Naive B cell (primary cell): ENCODE results near the gene DMXL1. TPM values are rescaled to one million over a fixed set of nuclear protein-coding genes. Genes with fewer than 3 reads are reported as not detected.
A peak's percentile ranks its signal among the peaks of the same experiment; 100 is the strongest.

ENCODE experiments used
- ATAC-seq, 2 donors: fragments of 150-1000 bp; cut with Tn5 transposase; 2 replicates each; pipeline ENCODE4 v1.10.0; 2021; ENCODE audit warnings: low read depth in 2 of 2, mild to moderate bottlenecking in 2 of 2, moderate library complexity in 2 of 2
- DNase-seq: peaks from one replicate; pipeline ENCODE4 v3.0.0; 2022
- H3K27ac Mint-ChIP-seq, 6 donors: one replicate each; pipeline ENCODE4 v1.8.0; 2020 to 2022; ENCODE audit warnings: mild to moderate bottlenecking in 6 of 6, mixed read lengths in 6 of 6, moderate library complexity in 5 of 6, inconsistent platforms in 2 of 6
- H3K27me3 Mint-ChIP-seq, 3 donors: one replicate each; pipeline ENCODE4 v1.8.0; 2021 to 2022; ENCODE audit warnings: mixed read lengths in 3 of 3, mild to moderate bottlenecking in 1 of 3
- H3K36me3 Mint-ChIP-seq, 2 donors: one replicate each; pipeline ENCODE4 v1.8.0; 2020 to 2022; ENCODE audit warnings: mixed read lengths in 2 of 2, inconsistent platforms in 1 of 2, mild to moderate bottlenecking in 1 of 2
- H3K4me1 Mint-ChIP-seq, 3 donors: one replicate each; pipeline ENCODE4 v1.8.0; 2020 to 2022; ENCODE audit warnings: mixed read lengths in 3 of 3, inconsistent platforms in 1 of 3, mild to moderate bottlenecking in 1 of 3, moderate library complexity in 1 of 3
- H3K4me3 Mint-ChIP-seq, 8 donors: one replicate each; pipeline ENCODE4 v1.8.0; 2020 to 2022; ENCODE audit warnings: mild to moderate bottlenecking in 8 of 8, mixed read lengths in 8 of 8, moderate library complexity in 8 of 8, inconsistent platforms in 2 of 8
- H3K9me3 Mint-ChIP-seq, 7 donors: one replicate each; pipeline ENCODE4 v1.8.0; 2020 to 2022; ENCODE audit warnings: mixed read lengths in 7 of 7, mild to moderate bottlenecking in 5 of 7, inconsistent platforms in 2 of 7, moderate library complexity in 1 of 7
- polyA plus RNA-seq, 6 donors: library from polyadenylated mRNA; unstranded; fragments of 300-500 nt; fragmentation: Illumina TruSeq; gene quantifications; one replicate each; pipeline ENCODE4 v1.2.3, GENCODE V29; 2021; ENCODE audit warnings: low read depth in 6 of 6

The DMXL1 gene
- polyA plus RNA-seq, 6 donors from 2014 or later, result 52.7 to 78.5 (median 69.0) TPM

- H3K4me1 Mint-ChIP-seq, result peaks cover 7 to 20% (median 16%) of the 10 kb centered on the region in 3 donors
- no peak overlapping the region for H3K4me3 Mint-ChIP-seq
- no peak for DNase-seq
- peaks cover 6 to 19% (median 12%) of the 10 kb centered on the region in 7 donors for H3K9me3 Mint-ChIP-seq
- H3K27ac Mint-ChIP-seq, result peak overlapping the region in 4 of 6 donors; percentile 20 to 75 (median 56)
- peaks cover 1 to 23% of the 10 kb centered on the region in 2 donors for H3K36me3 Mint-ChIP-seq
- no peaks in the 10 kb centered on the region for H3K27me3 Mint-ChIP-seq
- ATAC-seq, result no peak
These were observed 180.3 kb downstream of the DMXL1 start for GRCh38 chr5:119250946-119251901.

DNA sequence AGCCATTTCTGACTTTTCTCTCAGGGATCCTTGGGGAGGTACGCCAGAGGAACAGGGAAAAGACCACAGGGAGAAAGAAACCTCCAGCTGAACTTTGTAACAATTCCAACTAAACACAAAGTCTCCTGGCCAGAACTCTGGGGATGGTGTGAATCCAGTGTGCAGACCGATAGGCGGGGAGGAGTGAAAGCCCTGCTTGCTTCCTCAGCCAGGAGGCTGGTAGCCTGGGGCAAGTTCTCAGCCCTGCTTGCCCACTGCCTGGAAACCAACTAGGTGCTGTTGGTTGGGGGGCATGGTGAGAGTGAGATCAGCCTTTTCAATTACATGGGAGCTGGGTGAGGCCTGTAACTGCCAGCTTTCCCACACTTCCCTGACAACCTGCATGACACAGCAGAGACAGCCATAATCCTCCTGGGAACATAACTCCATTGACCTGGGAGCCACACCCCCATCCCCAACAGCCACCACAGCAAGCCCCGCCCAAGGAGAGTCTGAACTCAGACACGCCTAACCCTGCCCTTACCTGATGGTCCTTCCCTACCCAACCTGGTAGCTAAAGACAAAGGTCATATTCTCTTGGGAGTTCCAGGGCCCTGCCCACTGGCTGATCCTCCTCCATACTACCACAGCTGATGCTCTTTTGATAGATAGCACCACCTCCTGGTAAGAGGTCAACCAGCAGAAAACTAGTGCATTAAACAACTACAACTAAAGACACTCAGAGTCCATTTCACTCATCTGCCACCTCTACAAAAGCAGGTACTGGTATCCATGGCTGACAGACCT is 184.9 kb downstream of the DMXL1 start:
- Mint-ChIP-seq H3K4me1 (peaks cover 9 to 21% (median 18%) of the 10 kb centered on the region in 3 donors), H3K4me3 (peak overlapping the region in 1 of 8 donors; percentile 10), H3K36me3 (peaks cover 0 to 23% of the 10 kb centered on the region in 2 donors), H3K9me3 (peaks cover 12 to 50% (median 37%) of the 10 kb centered on the region in 7 donors), H3K27me3 (no peaks in the 10 kb centered on the region), H3K27ac (peak overlapping the region in 4 of 6 donors; percentile 32 to 80 (median 44))
- ATAC-seq, result peak; percentile 35 to 49
- DNase-seq, result no peak

- ATAC-seq (no peak), DNase-seq (no peak)
- Mint-ChIP-seq H3K27me3 (no peaks in the 10 kb centered on the region), H3K9me3 (peaks cover 12 to 69% (median 49%) of the 10 kb centered on the region in 7 donors), H3K36me3 (peaks cover 0 to 19% of the 10 kb centered on the region in 2 donors), H3K4me3 (no peak overlapping the region), H3K4me1 (peaks cover 9 to 18% (median 14%) of the 10 kb centered on the region in 3 donors), H3K27ac (peak overlapping the region in 1 of 6 donors; percentile 20)
These were observed 186.7 kb downstream of the DMXL1 start for GRCh38 chr5:119257613-119258012.

GRCh38 chr5:119263639-119264038 is 192.8 kb downstream of the DMXL1 start:
- H3K9me3 Mint-ChIP-seq, result peaks cover 0 to 45% (median 25%) of the 10 kb centered on the region in 7 donors
- H3K27ac Mint-ChIP-seq, result no peak overlapping the region
- ATAC-seq, result no peak
- H3K4me3 Mint-ChIP-seq, result no peak overlapping the region
- DNase-seq, result no peak
- peaks cover 0 to 13% of the 10 kb centered on the region in 2 donors for H3K36me3 Mint-ChIP-seq
- H3K4me1 Mint-ChIP-seq, result peaks cover 15 to 21% (median 17%) of the 10 kb centered on the region in 3 donors
- H3K27me3 Mint-ChIP-seq, result no peaks in the 10 kb centered on the region

DNA sequence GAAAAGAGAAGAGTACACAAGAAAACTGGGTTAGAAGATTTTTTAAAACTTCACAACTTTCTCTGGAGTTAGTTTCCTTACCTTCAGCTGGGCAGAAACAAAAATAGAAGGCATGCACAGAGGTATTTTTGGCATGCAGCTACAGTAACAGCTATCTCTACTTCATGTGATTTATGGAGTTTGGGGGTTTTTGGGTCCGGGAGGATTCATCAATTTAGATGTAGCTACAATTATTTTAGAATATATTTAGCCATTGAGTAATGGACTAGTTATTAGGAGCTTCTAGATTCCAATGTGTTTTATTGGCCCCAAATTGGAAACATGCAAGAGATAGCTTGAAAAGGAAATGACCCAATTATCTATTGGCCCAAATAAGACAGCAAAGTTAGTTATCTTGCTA is 193.3 kb downstream of the DMXL1 start:
- Mint-ChIP-seq H3K27me3 (no peaks in the 10 kb centered on the region), H3K36me3 (peaks cover 3 to 13% of the 10 kb centered on the region in 2 donors), H3K4me1 (peaks cover 18 to 21% (median 19%) of the 10 kb centered on the region in 3 donors), H3K4me3 (no peak overlapping the region), H3K27ac (no peak overlapping the region), H3K9me3 (peaks cover 0 to 39% (median 25%) of the 10 kb centered on the region in 7 donors)
- ATAC-seq (no peak), DNase-seq (no peak)

- DNase-seq (peak; percentile 85), ATAC-seq (peak; percentile 74)
- Mint-ChIP-seq H3K9me3 (peaks cover 0 to 13% (median 4%) of the 10 kb centered on the region in 7 donors), H3K4me3 (peak overlapping the region; percentile 90 to 100 (median 98)), H3K36me3 (peaks cover 5 to 9% of the 10 kb centered on the region in 2 donors), H3K27me3 (no peaks in the 10 kb centered on the region), H3K4me1 (peaks cover 48 to 59% (median 57%) of the 10 kb centered on the region in 3 donors), H3K27ac (peak overlapping the region; percentile 91 to 99 (median 95))
These were observed 197.1 kb downstream of the DMXL1 start for GRCh38 chr5:119267958-119268386.

DNA sequence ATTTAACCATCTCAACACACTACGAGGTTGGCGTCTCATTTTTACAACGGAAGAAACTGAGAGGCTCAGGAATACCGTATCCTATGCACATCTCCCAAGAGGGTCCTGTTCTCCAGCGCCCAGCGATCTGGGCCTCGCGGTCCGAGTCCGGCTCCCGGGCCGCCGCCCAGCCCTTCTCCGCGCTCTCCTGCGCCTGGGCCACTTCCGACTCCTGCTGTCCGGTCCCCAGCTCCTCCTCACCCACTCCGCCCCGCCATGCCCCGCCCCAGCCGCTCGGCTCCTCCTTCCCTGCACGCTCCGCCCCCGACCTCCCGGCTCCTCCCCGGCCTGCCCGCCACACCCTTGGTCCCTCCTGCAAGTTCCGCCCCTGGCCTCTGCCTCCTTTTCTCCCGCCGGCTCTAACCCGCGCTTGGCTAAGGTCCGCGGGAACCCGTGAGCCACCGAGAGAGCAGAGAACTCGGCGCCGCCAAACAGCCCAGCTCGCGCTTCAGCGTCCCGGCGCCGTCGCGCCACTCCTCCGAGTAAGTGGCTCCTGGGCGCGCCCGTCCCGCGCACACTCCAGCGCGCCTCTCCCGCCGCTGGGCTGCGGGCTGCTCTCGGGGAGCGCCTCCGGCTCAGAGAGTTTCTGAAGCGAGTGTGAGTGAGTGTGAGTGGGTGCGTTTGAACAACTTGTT is 197.6 kb downstream of the DMXL1 start:
- peaks cover 0 to 8% (median 0%) of the 10 kb centered on the region in 7 donors for H3K9me3 Mint-ChIP-seq

GRCh38 chr5:119269061-119269944 is 198.4 kb downstream of the DMXL1 start:
- Mint-ChIP-seq H3K9me3 (no peaks in the 10 kb centered on the region), H3K4me3 (peak overlapping the region; percentile 90 to 100 (median 98)), H3K27ac (peak overlapping the region; percentile 91 to 99 (median 95)), H3K36me3 (peaks cover 0 to 5% of the 10 kb centered on the region in 2 donors), H3K27me3 (no peaks in the 10 kb centered on the region), H3K4me1 (peaks cover 58 to 72% (median 70%) of the 10 kb centered on the region in 3 donors)
- DNase-seq, result peak; percentile 43
- ATAC-seq, result peak in 1 of 2 donors; percentile 2

More for the DNA sequence above, 197.6 kb downstream of the DMXL1 start:
- peaks cover 3 to 5% of the 10 kb centered on the region in 2 donors for H3K36me3 Mint-ChIP-seq
- peak; percentile 94 for DNase-seq
- peaks cover 54 to 64% (median 62%) of the 10 kb centered on the region in 3 donors for H3K4me1 Mint-ChIP-seq
- no peaks in the 10 kb centered on the region for H3K27me3 Mint-ChIP-seq
- peak overlapping the region; percentile 91 to 99 (median 95) for H3K27ac Mint-ChIP-seq
- ATAC-seq, result peak; percentile 86
- H3K4me3 Mint-ChIP-seq, result peak overlapping the region; percentile 90 to 100 (median 98)

DNA sequence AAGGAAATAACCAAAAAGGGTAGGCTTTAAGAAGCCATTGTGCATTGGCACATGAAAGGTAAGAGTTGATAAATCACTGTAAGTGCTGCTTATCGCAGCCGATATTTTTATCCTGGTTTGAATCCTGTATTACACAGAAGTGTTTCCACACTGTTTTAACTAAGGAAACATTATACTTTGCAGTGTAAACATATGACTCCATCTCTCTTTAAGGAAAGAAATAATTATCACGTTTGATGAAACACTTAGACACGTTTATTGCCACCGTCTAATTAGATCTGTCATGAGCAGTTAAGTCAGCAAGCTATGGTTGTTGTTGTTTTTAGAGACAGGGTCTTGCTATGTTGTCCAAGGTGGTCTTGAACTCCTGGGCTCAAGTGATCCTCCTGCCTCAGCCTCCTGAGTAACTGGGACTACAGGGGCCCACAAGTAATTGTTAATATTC is 199.3 kb downstream of the DMXL1 start:
- peaks cover 66 to 80% (median 78%) of the 10 kb centered on the region in 3 donors for H3K4me1 Mint-ChIP-seq
- ATAC-seq, result no peak
- H3K4me3 Mint-ChIP-seq, result peak overlapping the region; percentile 90 to 100 (median 98)
- DNase-seq, result no peak
- no peaks in the 10 kb centered on the region for H3K9me3 Mint-ChIP-seq
- peaks cover 0 to 5% of the 10 kb centered on the region in 2 donors for H3K36me3 Mint-ChIP-seq
- H3K27me3 Mint-ChIP-seq, result no peaks in the 10 kb centered on the region
- peak overlapping the region in 4 of 6 donors; percentile 44 to 98 (median 92) for H3K27ac Mint-ChIP-seq

DNA sequence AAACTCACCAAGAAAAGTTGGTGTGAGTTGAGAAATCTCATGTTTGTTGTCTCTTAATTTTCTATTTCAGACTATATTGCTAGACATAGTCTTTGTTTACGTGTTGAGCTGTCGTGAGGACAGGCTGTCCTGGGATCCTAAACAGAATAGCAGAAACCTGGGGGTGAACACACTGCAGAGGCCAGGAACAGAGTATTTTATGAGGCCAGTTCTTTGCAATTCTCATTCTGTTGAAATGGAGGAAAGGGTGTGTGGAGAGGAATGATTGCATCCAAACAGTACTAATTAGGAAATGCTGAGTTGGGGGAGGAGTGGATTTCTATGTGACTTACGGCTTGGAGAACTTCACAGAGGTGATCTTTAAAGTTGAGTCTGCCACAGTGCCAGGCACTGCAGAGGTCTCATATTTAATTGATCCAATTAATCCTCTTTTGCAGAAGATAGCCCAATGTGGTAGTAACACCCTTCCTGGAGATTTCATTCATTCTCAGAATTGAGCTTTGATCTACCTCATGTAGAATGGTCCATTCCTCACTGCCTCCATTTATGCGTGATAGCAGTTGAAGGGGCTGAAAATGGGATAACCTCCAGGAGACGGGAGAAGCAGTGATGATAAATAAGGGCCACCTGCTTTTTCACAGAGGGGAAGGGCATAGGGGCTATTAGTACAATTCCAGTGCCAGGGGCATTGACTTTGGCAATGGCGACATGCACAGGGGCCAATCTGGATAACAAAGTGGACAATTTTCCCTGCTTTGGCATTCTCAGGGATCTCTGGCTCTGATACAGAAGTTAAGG is 200.3 kb downstream of the DMXL1 start:
- Mint-ChIP-seq H3K9me3 (no peaks in the 10 kb centered on the region), H3K27ac (peak overlapping the region; percentile 38 to 91 (median 85)), H3K36me3 (peaks cover 0 to 5% of the 10 kb centered on the region in 2 donors), H3K4me1 (peaks cover 70 to 85% (median 82%) of the 10 kb centered on the region in 3 donors), H3K4me3 (peak overlapping the region; percentile 71 to 100 (median 98)), H3K27me3 (no peaks in the 10 kb centered on the region)
- ATAC-seq (no peak), DNase-seq (no peak)
